ENCODE measurements around the gene GIMAP1. TPM values are rescaled to one million over a fixed set of nuclear protein-coding genes. Genes with fewer than 3 reads are reported as not detected.

The GIMAP1 gene
- total and polyA plus RNA-seq, 10 donors: 8.7 to 61.2 (median 34.3) TPM

GRCh38 chr7:150734254-150734653 is 17.8 kb downstream of the GIMAP1 start:
- H3K36me3 ChIP-seq: no peaks in the 10 kb centered on the region
- H3K4me1 ChIP-seq: peaks cover 0 to 71% (median 24%) of the 10 kb centered on the region in 6 donors
- intact Hi-C loops (cut with DNase I; ENCODE audit: low total_unique reads): loop anchor here (10.0 kb wide), 1 partner anchor 49 kb away; the partner anchor contains the start of gene GIMAP2
- peaks cover 0 to under 1% (median 0%) of the 10 kb centered on the region in 8 donors for H3K9me3 ChIP-seq
- no peak overlapping the region for H3K4me3 ChIP-seq
- H3K27ac ChIP-seq: peak overlapping the region in 5 of 8 donors; percentile 22 to 90 (median 84)
- no peaks in the 10 kb centered on the region for H3K27me3 ChIP-seq (replicated peaks in 1 of 7)
- no peak for DNase-seq
- TF ChIP-seq POLR2AphosphoS5 (IDR thresholded peaks at IDR 0.05) (no peak), CTCF (IDR thresholded peaks at IDR 0.05 in 8 of 11, conservative IDR thresholded peaks at IDR 0.05 in 3 of 11) (no peak), POLR2A (IDR thresholded peaks at IDR 0.05) (no peak)
- WGBS, 5 donors: 61 to 84% (median 78%) methylated on average over 3 of the region's 3 CpGs

GRCh38 chr7:150735596-150736358 is 19.4 kb downstream of the GIMAP1 start:
- Histone ChIP-seq H3K9me3 (no peaks in the 10 kb centered on the region), H3K36me3 (peaks cover 0 to 9% (median under 1%) of the 10 kb centered on the region in 6 donors), H3K4me3 (peak overlapping the region in 1 of 8 donors; percentile 84), H3K27ac (peak overlapping the region; percentile 40 to 90 (median 86)), H3K27me3 (replicated peaks in 1 of 7) (no peaks in the 10 kb centered on the region), H3K4me1 (peaks cover 1 to 85% (median 33%) of the 10 kb centered on the region in 6 donors)
- TF ChIP-seq POLR2A (IDR thresholded peaks at IDR 0.05) (no peak), CTCF (IDR thresholded peaks at IDR 0.05 in 8 of 11, conservative IDR thresholded peaks at IDR 0.05 in 3 of 11) (no peak), POLR2AphosphoS5 (IDR thresholded peaks at IDR 0.05) (no peak)
- intact Hi-C loops (cut with DNase I; ENCODE audit: low total_unique reads): loop anchor here (10.0 kb wide), 1 partner anchor 51 kb away; the partner anchor contains the start of gene GIMAP2
- 80 to 95% (median 83%) methylated on average over 3 of the region's 3 CpGs for WGBS, 5 donors
- DNase-seq: no peak

GRCh38 chr7:150736864-150737263 is 20.5 kb downstream of the GIMAP1 start:
- no peaks in the 10 kb centered on the region for H3K27me3 ChIP-seq (replicated peaks in 1 of 7)
- peaks cover 0 to 20% (median 11%) of the 10 kb centered on the region in 6 donors for H3K36me3 ChIP-seq
- no peak for DNase-seq
- intact Hi-C loops (cut with DNase I; ENCODE audit: low total_unique reads): loop anchor here (10.0 kb wide), 1 partner anchor 52 kb away; the partner anchor contains the start of gene GIMAP2
- peaks cover 8 to 86% (median 43%) of the 10 kb centered on the region in 6 donors for H3K4me1 ChIP-seq
- WGBS, 5 donors: 48 to 66% (median 62%) methylated on average over 4 of the region's 4 CpGs
- H3K27ac ChIP-seq: peak overlapping the region; percentile 51 to 90 (median 86)
- H3K4me3 ChIP-seq: peak overlapping the region; percentile 42 to 84 (median 62)
- no peak for TF ChIP-seq POLR2A (IDR thresholded peaks at IDR 0.05)
- no peak for TF ChIP-seq CTCF (IDR thresholded peaks at IDR 0.05 in 8 of 11, conservative IDR thresholded peaks at IDR 0.05 in 3 of 11)
- no peak for TF ChIP-seq POLR2AphosphoS5 (IDR thresholded peaks at IDR 0.05)
- no peaks in the 10 kb centered on the region for H3K9me3 ChIP-seq

All from spleen (tissue), 11 donors.